Tibial nerve (tissue), 4 donors: ENCODE measurements around the gene MAML3. TPM values are rescaled to one million over a fixed set of nuclear protein-coding genes. Genes with fewer than 3 reads are reported as not detected.
A peak's percentile ranks its signal among the peaks of the same experiment; 100 is the strongest.

Experiments used
- DNase-seq, 2 donors: peaks; one replicate each; pipeline ENCODE4 v3.0.0-alpha.2; 2019; ENCODE audit warnings: low spot score in 2 of 2
- H3K27ac ChIP-seq, 4 donors: fragments of 200-600 bp; sonication (generic) in 3 of 4; one replicate each; pipeline ENCODE4 v1.5.1; 2017 to 2019; ENCODE audit warnings: mild to moderate bottlenecking in 1 of 4
- H3K27me3 ChIP-seq, 2 donors: fragments of 200-600 bp; sonication (generic) in 1 of 2; one replicate each; pipeline versions ENCODE4 v1.5.1 to v1.6.0; 2017 to 2019
- H3K36me3 ChIP-seq, 3 donors: fragments of 200-600 bp; sonication (generic); one replicate each; pipeline ENCODE4 v1.5.1; 2018 to 2019
- H3K4me1 ChIP-seq, 4 donors: fragments of 200-600 bp; sonication (generic) in 3 of 4; one replicate each; pipeline ENCODE4 v1.5.1; 2017 to 2019
- H3K4me3 ChIP-seq, 4 donors: fragments of 200-600 bp; sonication (generic) in 3 of 4; one replicate each; pipeline ENCODE4 v1.5.1; 2017 to 2019; ENCODE audit warnings: mild to moderate bottlenecking in 1 of 4, moderate library complexity in 1 of 4
- H3K9me3 ChIP-seq, 4 donors: fragments of 200-600 bp; sonication (generic) in 3 of 4; one replicate each; pipeline ENCODE4 v1.5.1; 2017 to 2019
- CTCF ChIP-seq, 5 experiments: fragments of 200-600 bp in 3 of 5; fragments of 450-650 bp in 2 of 5; sonication (generic) in 3 of 5; IDR thresholded peaks; one replicate each; pipeline ENCODE4 v1.5.1; 2016 to 2019; ENCODE audit warnings: antibody characterized with exemption in 5 of 5, mild to moderate bottlenecking in 3 of 5, moderate library complexity in 2 of 5
- EP300 ChIP-seq, 2 donors: sonication (generic); formaldehyde crosslinking; IDR thresholded peaks; one replicate each; pipeline ENCODE4 v1.6.1; 2017; ENCODE audit warnings: antibody characterized with exemption in 2 of 2, mild to moderate bottlenecking in 1 of 2
- POLR2A ChIP-seq, 2 donors: fragments of 450-650 bp; IDR thresholded peaks; one replicate each; pipeline ENCODE4 v1.6.1; 2017; ENCODE audit warnings: antibody characterized with exemption in 2 of 2, mild to moderate bottlenecking in 2 of 2, moderate library complexity in 2 of 2
- WGBS, 2 donors: methylation state at CpG; one replicate each; pipeline ENCODE4 v1.1.5; 2018; 5-methylcytosine and 5-hydroxymethylcytosine counted together
- total RNA-seq, 4 donors: library from RNA; depleted of rRNA; stranded (reverse); fragments of >200 nt; gene quantifications; one replicate each; pipeline ENCODE4 v1.1.0, GENCODE V29; 2016

MAML3 gene
- 10 to 100 TPM in 1 of 4 donors, 1 to 10 TPM in 3; 8.6 to 10.5 (median 9.4) TPM for total RNA-seq

GRCh38 chr4:140153718-140154571 is at the start of gene MAML3:
Gene MAML3, minus strand, starts transcription at chr4:140154184. Its CDS starts 857 bp downstream, at chr4:140153327.
- 0 to 1% methylated on average over 57 to 63 of the region's 79 CpGs for WGBS, 2 donors
- Histone ChIP-seq H3K4me1 (peaks cover 0 to 23% (median 3%) of the 10 kb centered on the region in 4 donors), H3K27me3 (no peaks in the 10 kb centered on the region), H3K9me3 (no peaks in the 10 kb centered on the region), H3K36me3 (no peaks in the 10 kb centered on the region), H3K4me3 (peak within 1 kb of the TSS; percentile 79 to 94 (median 80)), H3K27ac (peak within 1 kb of the TSS; percentile 92 to 100 (median 95))
- DNase-seq = peak; percentile 89 to 90
- TF ChIP-seq POLR2A (IDR thresholded peaks at IDR 0.05) (peak; percentile 57 to 77), CTCF (IDR thresholded peaks at IDR 0.05) (peak in 3 of 5 experiments; percentile 5 to 63 (median 55)), EP300 (IDR thresholded peaks at IDR 0.05) (peak in 1 of 2 donors; percentile 96)

GRCh38 chr4:140198942-140199341 is 45.0 kb upstream of the MAML3 start:
- 82 to 85% methylated on average over 1 of the region's 1 CpG for WGBS, 2 donors
- Histone ChIP-seq H3K9me3 (no peaks in the 10 kb centered on the region), H3K4me3 (no peak overlapping the region), H3K4me1 (no peaks in the 10 kb centered on the region), H3K27ac (no peak overlapping the region), H3K27me3 (no peaks in the 10 kb centered on the region), H3K36me3 (no peaks in the 10 kb centered on the region)
- no peak for TF ChIP-seq EP300 (IDR thresholded peaks at IDR 0.05)
- TF ChIP-seq CTCF (IDR thresholded peaks at IDR 0.05) = no peak
- TF ChIP-seq POLR2A (IDR thresholded peaks at IDR 0.05) = no peak
- no peak for DNase-seq

- no peak for DNase-seq
- H3K27ac ChIP-seq = no peak overlapping the region
- no peak overlapping the region for H3K4me3 ChIP-seq
- H3K9me3 ChIP-seq = no peaks in the 10 kb centered on the region
- TF ChIP-seq CTCF (IDR thresholded peaks at IDR 0.05) (no peak), EP300 (IDR thresholded peaks at IDR 0.05) (no peak)
- no peaks in the 10 kb centered on the region for H3K27me3 ChIP-seq
- WGBS, 2 donors = 83 to 85% methylated on average over 6 of the region's 6 CpGs
- H3K36me3 ChIP-seq = no peaks in the 10 kb centered on the region
- no peaks in the 10 kb centered on the region for H3K4me1 ChIP-seq
Measured at GRCh38 chr4:140195806-140196205, 41.8 kb upstream of the MAML3 start.

DNA sequence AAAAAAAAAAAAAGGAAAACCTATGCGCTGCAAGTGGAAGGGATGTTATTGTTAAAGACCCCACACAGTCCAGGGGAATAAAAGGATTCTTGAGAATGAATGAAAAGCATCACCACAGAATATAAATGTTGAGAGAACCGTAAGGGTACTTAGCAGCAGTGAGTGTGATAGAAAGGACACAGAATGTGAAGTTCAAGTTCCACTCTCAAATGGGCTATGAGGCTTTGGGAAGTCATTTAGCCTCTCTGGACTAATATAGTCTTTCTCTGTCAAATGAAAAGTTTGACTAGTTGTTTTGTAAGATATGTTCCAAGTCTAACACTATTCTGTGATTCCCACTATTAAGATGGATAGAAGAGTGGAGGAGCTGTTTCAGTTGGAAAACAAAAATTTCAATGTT is 35.8 kb upstream of the MAML3 start:
- no peak for TF ChIP-seq POLR2A (IDR thresholded peaks at IDR 0.05)
- no peak for TF ChIP-seq CTCF (IDR thresholded peaks at IDR 0.05)
- no peak for TF ChIP-seq EP300 (IDR thresholded peaks at IDR 0.05)
- Histone ChIP-seq H3K27me3 (no peaks in the 10 kb centered on the region), H3K4me1 (peaks cover 0 to 16% (median 10%) of the 10 kb centered on the region in 4 donors), H3K27ac (no peak overlapping the region), H3K9me3 (no peaks in the 10 kb centered on the region), H3K36me3 (no peaks in the 10 kb centered on the region), H3K4me3 (no peak overlapping the region)
- no peak for DNase-seq
- 72 to 73% methylated on average over 2 of the region's 2 CpGs for WGBS, 2 donors

- no peak for TF ChIP-seq POLR2A (IDR thresholded peaks at IDR 0.05)
- TF ChIP-seq EP300 (IDR thresholded peaks at IDR 0.05) = peak in 1 of 2 donors; percentile 18
- Histone ChIP-seq H3K4me1 (peaks cover 0 to 16% (median 10%) of the 10 kb centered on the region in 4 donors), H3K27me3 (no peaks in the 10 kb centered on the region), H3K36me3 (no peaks in the 10 kb centered on the region), H3K4me3 (no peak overlapping the region), H3K27ac (peak overlapping the region in 2 of 4 donors; percentile 22 to 60), H3K9me3 (no peaks in the 10 kb centered on the region)
- WGBS, 2 donors = 16 to 24% methylated on average over 2 of the region's 2 CpGs
- DNase-seq = peak in 1 of 2 donors; percentile 12
Measured at GRCh38 chr4:140188975-140189374, 35.0 kb upstream of the MAML3 start.
